Measurements from ENCODE around the gene HSD17B12. TPM values are rescaled to one million over a fixed set of nuclear protein-coding genes. Genes with fewer than 3 reads are reported as not detected.
A peak's percentile ranks its signal among the peaks of the same experiment; 100 is the strongest.

Gene HSD17B12
- polyA plus RNA-seq, 3 donors = 13.3 to 35.5 (median 30.4) TPM

- H3K27me3 Mint-ChIP-seq (ENCODE audit: low read depth in 3 of 3) = no peaks in the 10 kb centered on the region
- intact Hi-C loops (cut with micrococcal nuclease) = no loop called here
Measured at GRCh38 chr11:43833657-43834073, 153.1 kb downstream of the HSD17B12 start.

GRCh38 chr11:43834286-43834685, 153.7 kb downstream of the HSD17B12 start:
- WGBS (ENCODE audit: insufficient coverage) = no CpG with 5 or more reads among the region's 2 CpGs
- peaks cover 17% of the 10 kb centered on the region for H3K4me1 Mint-ChIP-seq
- no peak for TF ChIP-seq CTCF (IDR thresholded peaks at IDR 0.05)
- Histone ChIP-seq H2AFZ (ENCODE audit: insufficient read depth, low read depth, low read length, poor library complexity, severe bottlenecking) (no peak overlapping the region), H3K9me3 (replicated peaks in 1 of 2; ENCODE audit: control insufficient read depth in 1 of 2, insufficient read depth in 1 of 2, low read length in 2 of 2) (no peaks in the 10 kb centered on the region), H3K27me3 (ENCODE audit: control insufficient read depth in 2 of 2, insufficient read depth in 2 of 2, low read length in 2 of 2) (no peaks in the 10 kb centered on the region), H3K4me3 (replicated peaks in 1 of 3; ENCODE audit: low read depth in 2 of 3, low read length in 3 of 3) (no peak overlapping the region), H3K79me2 (ENCODE audit: insufficient read depth, low read length) (no peaks in the 10 kb centered on the region), H3K36me3 (replicated peaks in 1 of 2; ENCODE audit: control insufficient read depth in 1 of 2, insufficient read depth in 2 of 2, low read length in 2 of 2) (peaks cover 4 to 27% of the 10 kb centered on the region in 2 donors), H3K9ac (ENCODE audit: insufficient read depth, low read length, poor library complexity, severe bottlenecking) (no peak overlapping the region), H3K4me1 (ENCODE audit: control insufficient read depth in 1 of 2, insufficient read depth in 2 of 2, low read length in 2 of 2) (peaks cover 7 to 11% of the 10 kb centered on the region in 2 donors), H4K20me1 (ENCODE audit: insufficient read depth, low read length) (no peaks in the 10 kb centered on the region), H3K4me2 (replicated peaks; ENCODE audit: extremely low read depth, low read length, poor library complexity, severe bottlenecking) (no peak overlapping the region), H3K27ac (ENCODE audit: low read depth in 1 of 2, low read length in 2 of 2) (no peak overlapping the region)
- DNase-seq = no peak
- H3K9me3 Mint-ChIP-seq = no peaks in the 10 kb centered on the region
- H3K27ac Mint-ChIP-seq = no peak overlapping the region
- intact Hi-C loops (cut with micrococcal nuclease) = no loop called here
- no peak overlapping the region for H3K4me3 Mint-ChIP-seq
- H3K27me3 Mint-ChIP-seq (ENCODE audit: low read depth in 3 of 3) = no peaks in the 10 kb centered on the region
- H3K36me3 Mint-ChIP-seq = peaks cover 21 to 39% of the 10 kb centered on the region in 2 donors

More at GRCh38 chr11:43833657-43834073, 153.1 kb downstream of the HSD17B12 start:
- H3K9ac ChIP-seq (ENCODE audit: insufficient read depth, low read length, poor library complexity, severe bottlenecking) = no peak overlapping the region
- H3K79me2 ChIP-seq (ENCODE audit: insufficient read depth, low read length) = no peaks in the 10 kb centered on the region
- no peak overlapping the region for H2AFZ ChIP-seq (ENCODE audit: insufficient read depth, low read depth, low read length, poor library complexity, severe bottlenecking)
- H3K4me2 ChIP-seq (replicated peaks; ENCODE audit: extremely low read depth, low read length, poor library complexity, severe bottlenecking) = no peak overlapping the region
- peaks cover 17% of the 10 kb centered on the region for H3K4me1 Mint-ChIP-seq
- H3K4me3 Mint-ChIP-seq = no peak overlapping the region
- no peaks in the 10 kb centered on the region for H3K9me3 Mint-ChIP-seq
- H3K9me3 ChIP-seq (replicated peaks in 1 of 2; ENCODE audit: control insufficient read depth in 1 of 2, insufficient read depth in 1 of 2, low read length in 2 of 2) = no peaks in the 10 kb centered on the region
- TF ChIP-seq CTCF (IDR thresholded peaks at IDR 0.05) = no peak
- no peaks in the 10 kb centered on the region for H3K27me3 ChIP-seq (ENCODE audit: control insufficient read depth in 2 of 2, insufficient read depth in 2 of 2, low read length in 2 of 2)
- peak; percentile 6 to 45 (median 17) for DNase-seq
- no CpG with 5 or more reads among the region's 1 CpG for WGBS (ENCODE audit: insufficient coverage)
- peak overlapping the region in 2 of 7 donors; percentile 2 to 63 for H3K27ac Mint-ChIP-seq
- H3K4me1 ChIP-seq (ENCODE audit: control insufficient read depth in 1 of 2, insufficient read depth in 2 of 2, low read length in 2 of 2) = peaks cover 7 to 11% of the 10 kb centered on the region in 2 donors
- H3K4me3 ChIP-seq (replicated peaks in 1 of 3; ENCODE audit: low read depth in 2 of 3, low read length in 3 of 3) = no peak overlapping the region
- H3K36me3 Mint-ChIP-seq = peaks cover 20 to 35% of the 10 kb centered on the region in 2 donors
- peaks cover 4 to 21% of the 10 kb centered on the region in 2 donors for H3K36me3 ChIP-seq (replicated peaks in 1 of 2; ENCODE audit: control insufficient read depth in 1 of 2, insufficient read depth in 2 of 2, low read length in 2 of 2)
- no peaks in the 10 kb centered on the region for H4K20me1 ChIP-seq (ENCODE audit: insufficient read depth, low read length)
- H3K27ac ChIP-seq (ENCODE audit: low read depth in 1 of 2, low read length in 2 of 2) = peak overlapping the region in 1 of 2 donors; percentile 42
